SKM-1 treated with dmso at 0.1 percent for 144 hours (cell line): Measurements from ENCODE around the gene SLC46A2.

Experiments
- DNase-seq: peaks from one replicate; lab custom pipeline; 2025; ENCODE audit not compliant: unreplicated experiment; lab: John Stamatoyannopoulos, UW

SLC46A2 gene

DNA sequence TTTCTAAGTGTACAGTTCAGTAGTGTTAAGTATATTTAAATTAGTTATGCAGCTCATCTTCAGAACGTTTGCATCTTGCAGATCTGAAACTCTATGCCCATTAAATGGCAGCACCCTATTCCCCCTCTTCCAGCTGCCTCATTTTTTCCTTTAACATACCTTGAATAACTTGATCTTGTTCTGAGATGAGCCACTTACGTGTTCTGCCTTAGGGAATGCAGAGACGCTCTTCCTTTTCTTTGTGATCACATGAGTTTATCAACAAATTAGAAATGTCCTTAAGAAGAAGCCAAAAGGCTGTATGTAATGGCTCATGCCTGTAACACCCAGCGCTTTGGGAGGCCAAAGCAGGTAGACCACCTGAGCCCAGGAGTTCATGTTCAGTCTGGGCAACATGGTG, 57.6 kb downstream of the SLC46A2 start:
- DNase-seq, result no peak

DNA sequence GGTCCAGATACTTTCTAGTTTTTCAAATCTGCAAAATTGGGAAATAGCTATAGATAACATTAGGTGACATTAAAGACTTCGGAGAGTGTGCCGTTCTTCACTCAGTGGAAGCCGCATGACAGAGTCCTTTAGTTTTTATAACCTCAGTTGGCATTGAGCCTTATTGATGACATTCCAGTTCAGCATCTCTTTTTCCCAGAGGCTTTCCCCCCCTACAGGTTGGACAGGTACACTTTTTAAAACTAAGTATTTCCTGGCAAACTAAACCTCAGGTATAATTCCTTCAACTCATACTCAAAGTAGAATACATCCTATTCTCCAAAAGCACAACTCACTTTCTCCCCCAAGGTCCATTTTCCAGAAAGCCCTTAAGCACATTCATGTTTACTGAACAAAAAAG, 58.7 kb downstream of the SLC46A2 start:
- no peak for DNase-seq

DNA sequence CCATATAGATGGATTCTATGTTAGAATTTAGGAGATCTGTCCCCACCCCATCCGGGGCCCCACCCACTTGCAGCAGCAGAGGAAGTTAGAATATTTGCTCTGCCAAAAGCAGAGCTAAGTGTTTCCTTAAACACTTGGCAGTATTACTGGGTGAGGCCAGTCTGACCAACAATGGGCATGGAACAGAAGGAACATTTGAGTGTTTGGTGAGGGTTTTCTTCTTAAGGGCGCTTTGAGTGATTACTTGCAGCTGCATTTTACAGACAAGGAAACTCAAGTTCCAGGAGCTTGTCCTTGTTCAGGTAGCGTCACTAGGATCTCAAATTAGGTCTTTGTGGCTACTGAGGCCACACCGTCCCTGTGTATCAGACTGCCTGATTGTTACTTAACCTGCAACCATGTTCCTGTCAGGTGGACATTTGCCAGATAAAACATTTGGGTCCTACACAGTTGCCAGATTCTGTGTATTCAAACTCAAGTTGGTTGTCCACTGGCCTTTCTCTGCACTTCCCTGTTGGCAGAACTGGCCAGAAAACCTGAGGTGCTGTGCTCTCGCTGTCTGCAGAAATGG, 59.3 kb downstream of the SLC46A2 start:
- DNase-seq, result peak; percentile 15
